HS-5 (cell line): Measurements from ENCODE around the gene KDM1A.

Source experiments
- DNase-seq: peaks from one replicate; pipeline ENCODE4 v3.0.0-alpha.2; 2012; ENCODE audit warnings: low read depth

KDM1A gene

DNA sequence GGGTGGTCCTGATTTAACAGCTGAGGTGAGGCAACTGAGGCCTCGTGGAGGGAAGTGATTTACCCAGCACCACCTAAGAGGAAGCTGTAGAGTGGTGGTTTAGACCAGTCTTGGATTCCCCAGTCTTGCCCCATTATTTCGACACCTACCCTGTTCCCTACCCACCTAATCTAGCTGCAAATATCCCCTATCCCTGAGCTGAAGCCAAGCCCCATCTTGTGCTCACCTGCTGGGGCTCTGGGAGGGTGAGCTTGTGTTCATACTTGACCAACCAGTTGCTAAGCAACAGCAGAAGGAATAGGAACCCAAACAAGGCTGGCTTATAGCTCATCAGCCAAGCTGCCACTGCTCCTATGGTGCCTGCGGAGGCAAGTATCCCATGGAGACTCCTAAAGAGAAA is 5.6 kb upstream of the KDM1A start:
- no peak for DNase-seq

DNA sequence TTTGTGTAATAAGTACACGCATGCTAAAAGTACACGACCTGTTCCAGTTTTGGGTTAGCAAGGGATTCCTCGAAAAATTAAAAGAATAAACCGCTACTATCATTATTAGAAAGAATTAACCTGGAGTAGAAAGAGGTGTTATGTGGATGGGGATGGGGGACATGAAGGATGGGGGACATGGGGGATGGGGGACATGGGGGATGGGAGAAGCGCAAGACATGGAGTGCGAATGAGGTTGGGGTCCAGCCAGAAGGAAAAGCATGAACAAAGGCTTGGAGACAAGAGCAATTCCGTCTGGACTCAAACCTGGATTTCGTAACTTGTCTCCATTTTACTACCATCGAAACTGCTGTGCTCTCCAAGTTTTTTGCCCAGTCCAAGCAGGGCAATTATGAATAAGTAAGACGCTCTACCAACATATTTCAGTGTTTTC is 591 bp upstream of the KDM1A start:
- DNase-seq, result no peak

DNA sequence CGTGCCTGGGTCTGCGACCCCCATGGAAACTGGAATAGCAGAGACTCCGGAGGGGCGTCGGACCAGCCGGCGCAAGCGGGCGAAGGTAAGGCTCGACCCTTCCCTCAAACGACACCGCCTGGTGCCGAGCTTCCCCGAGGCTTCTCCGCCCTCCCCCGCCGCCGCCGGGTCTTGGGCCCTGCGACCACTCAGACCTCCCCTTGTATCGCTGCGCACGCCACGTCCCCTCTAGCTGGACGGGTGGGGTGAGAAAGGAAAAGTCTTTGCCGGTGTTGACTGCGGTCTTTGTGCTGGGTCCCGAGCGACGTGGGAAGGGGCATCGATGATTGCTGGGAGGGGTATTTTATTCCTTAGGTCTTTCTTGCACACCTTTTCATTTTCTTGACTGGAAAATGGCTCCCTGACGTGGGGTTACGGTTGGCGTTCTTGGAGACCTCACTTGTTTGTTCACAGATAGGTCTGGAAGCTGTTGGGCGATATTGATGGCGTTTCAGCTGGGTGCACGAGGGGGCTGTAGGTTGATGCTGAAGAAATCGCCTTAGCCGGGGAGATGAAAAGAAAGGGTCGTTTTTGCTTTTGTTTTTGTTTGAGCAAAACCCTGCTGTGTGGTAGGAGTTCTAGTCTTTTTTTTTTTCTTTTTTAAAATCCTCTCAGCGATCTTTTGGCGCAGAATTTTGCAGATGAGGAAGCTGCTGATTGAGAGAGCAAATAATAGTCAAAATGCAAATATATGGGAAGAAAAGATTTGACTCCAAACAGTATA is 776 bp downstream of the KDM1A start:
- no peak for DNase-seq

DNA sequence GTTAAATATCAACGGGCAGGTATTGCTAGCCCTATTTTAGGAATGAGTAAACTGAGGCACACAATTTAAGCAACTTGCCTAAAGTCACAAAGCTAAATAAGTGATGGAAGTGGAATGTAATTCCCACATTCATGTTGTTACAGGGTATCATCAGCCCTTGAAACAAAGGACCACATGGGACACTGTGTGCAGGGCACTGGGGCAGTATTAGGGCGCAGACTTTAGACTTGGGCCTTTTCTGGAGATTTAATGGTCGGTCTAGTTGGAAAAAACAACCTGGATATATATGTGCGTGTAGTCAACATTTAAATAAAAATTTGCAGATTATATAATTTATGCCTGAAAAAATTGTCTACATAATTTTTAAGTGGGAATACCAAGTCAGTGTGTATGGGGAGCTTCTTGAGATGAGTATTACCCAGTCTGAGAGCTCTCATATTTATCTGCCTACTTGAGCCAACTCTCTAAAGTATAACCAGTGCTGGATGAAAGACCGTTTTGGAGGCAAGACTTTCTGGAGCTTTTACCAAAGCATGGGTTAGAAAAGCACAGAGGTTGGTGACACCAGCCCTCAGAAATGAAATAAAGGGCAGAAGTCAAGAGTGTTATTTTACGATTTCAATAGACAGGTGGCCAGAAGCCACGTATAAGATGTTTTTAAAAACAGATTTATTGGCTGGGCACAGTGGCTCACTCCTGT is 1.6 kb downstream of the KDM1A start:
- DNase-seq, result no peak

DNA sequence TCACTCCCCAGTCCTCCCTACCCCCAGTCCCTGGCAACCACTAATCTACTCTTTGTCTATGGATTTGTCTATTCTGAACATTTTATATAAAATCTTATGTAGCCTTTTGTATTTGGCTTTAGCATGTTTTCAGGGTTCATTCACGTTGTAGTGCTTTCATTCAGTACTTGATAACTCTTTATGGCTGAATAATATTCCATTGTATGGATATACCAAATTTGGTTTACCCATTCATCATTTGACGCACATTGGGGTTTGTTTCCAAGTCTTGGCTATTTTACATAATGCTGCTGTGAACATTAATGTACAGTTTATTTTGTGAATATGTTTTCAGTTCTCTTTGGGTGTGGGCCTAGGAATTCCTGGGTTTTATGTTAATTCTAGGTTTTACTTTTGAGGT is 2.6 kb downstream of the KDM1A start:
- no peak for DNase-seq

DNA sequence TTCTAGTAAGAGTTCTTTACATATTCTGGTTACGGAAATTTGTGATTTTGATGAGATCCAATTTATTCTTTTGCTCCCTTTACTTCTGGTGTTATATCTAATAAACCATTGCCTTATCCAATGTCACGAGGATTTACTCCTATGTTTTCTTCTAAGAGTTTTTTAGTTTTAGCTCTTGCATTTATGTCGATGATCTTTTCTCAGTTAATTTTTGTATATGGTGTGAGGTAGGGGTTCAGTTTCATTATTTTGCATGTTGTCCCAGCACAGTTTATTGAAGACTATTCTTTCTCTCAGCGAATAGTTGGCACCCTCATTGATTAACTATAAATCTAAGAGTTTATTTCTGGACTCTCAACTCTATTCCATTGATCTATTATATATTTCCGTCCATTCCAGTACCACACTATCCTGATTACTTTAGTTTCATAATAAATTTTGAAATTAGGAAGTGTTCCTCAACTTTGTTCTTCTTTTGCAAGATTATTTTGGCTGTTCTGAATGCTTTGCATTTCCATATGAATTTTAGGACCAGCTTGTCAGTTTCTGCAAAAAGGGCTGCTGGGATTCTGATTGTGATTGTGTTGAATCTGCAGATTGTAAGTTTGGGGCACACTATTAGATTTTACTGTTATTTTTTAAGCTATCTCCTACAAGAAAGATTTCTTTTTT is 4.0 kb downstream of the KDM1A start:
- no peak for DNase-seq

DNA sequence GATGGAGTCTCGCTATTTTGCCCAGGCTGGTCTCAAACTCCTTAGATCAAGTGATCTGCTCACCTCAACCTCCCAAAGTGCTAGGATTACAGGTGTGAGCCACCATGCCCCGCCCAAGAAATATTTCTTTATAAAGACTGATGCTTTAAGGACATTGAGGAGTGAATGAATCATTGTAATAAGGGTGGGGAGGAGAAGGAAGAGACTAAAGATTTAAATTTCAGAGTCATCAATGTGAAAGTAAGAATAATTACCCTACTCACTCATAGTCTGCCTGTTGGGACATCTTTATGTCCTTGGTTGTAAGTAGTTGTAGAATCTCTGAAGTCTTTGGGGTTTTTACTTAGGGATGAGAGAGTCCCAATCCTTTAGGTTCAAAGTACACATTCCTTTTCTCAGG is 7.3 kb downstream of the KDM1A start:
- DNase-seq, result no peak

DNA sequence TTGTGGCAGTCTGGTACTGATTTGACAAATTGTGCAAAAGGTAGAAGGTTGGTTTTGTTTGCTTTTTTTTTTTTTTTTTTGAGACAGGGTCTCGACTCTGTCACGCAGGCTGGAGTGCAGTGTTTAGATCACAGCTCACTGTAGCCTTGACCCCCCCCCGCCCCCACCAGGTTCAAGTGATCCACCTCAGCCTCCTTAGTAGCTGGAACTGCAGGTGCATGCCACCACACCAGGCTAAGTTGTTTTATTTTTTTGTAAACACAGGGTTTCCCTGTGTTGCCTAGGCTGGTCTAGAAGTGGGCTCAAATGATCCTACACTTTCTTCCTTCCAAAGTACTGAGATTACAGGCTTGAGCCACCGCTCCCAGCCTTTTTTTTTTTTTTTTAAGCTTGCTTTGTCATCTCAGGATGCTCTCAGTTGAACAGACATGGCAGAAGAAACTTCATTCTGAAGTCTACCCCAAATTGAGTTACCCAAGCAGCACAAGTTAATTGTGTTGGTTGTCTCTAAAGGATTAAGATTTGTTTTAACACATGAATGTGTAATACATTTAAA is 8.2 kb downstream of the KDM1A start:
- DNase-seq, result no peak

DNA sequence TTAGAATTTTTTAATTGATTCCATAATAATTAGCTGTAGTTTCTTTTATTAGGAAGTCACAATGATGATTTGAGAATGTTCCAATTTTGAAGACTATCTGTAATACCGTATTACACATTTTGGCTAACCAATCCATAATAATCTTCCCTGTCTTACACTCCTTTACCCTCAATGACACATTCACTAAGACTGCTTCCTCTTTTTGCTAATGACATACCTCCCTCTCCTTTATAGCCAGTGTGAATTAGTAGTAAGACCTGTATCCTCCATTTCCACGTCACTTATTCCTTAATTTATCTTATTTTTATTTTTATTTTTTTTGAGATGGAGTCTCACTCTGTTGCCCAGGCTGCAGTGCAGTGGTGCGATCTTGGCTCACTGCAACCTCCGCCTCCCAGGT is 10.1 kb downstream of the KDM1A start:
- DNase-seq, result no peak

DNA sequence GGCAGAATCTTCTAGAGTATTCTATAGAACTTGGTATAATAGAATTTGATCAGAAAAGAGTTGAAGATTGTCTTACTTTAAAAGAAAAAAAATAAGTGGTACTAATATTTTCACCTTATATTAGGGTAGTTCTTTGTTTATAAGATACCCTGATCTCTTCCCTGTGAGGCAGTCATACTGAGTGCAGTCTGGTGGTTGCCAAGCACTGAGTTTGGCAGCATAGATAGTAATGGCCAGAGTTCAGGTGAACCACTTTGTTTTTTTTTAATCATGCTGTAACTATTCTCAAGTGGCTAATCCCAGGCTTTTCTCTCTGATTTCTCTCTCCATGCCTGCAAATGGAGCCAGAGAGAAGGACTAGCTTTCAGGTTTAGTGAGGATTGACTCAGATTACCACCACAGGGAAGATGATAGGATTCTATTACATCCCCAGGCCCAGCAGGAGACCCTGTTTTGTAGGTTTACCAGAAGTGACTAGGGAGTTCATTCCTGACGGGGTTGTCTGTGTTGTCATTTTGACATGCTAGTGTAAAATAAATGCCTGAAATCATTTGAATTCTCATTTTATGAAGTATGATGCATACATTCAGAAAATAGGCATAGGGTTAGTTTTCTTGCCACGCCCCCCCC is 16.7 kb downstream of the KDM1A start:
- DNase-seq, result no peak

DNA sequence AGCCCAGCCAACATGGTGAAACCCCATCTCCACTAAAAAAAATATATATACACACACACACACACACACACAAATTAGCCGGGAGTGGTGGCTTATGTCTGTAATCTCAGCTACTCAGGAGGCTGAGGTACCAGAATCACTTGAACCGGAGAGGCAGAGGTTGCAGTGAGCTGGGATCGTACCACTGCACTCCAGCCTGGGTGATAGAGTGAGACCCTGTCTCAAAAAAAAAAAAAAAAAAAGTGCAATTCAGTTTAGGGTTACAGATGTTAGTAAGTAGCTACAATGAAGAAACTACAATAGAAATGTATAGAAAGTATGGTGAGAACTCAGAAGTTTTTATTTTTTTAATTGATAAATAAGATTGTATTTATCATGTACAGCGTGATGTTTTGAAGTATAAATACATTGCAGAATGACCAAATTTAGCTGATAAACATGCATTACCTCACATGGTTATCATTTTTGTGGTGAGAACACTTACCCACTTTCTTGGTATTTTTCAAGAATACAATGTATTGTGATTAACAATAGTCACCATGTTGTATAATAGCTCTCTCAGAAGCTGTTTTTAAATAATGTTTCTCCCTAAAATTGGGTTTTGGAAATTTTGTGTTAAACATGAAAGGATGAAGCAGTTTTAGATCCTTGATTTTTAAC is 17.9 kb downstream of the KDM1A start:
- DNase-seq, result no peak

DNA sequence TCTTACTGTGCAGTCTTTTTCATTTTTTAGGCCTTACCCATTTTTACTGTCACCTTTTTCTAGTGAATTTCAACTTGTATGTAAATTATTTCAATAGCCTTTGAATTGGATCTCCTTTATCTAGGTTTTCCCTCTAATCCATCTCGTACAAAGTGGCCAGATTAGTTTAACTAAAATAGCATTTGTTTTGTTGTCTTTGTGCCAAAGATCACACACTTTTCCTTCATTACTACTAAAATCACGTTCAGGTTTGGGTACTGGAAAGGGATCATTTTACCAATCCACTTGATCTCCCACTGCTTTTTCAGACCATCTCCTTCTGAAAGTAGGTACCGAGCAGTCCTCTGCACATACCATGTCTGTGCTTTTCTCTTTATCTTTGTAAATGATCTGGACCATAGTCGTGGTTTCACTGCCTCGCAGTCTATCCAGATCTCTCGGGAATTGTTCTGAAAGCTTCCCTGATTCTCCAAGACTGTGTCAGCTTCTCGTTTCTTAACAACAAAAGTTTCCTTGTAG is 20.1 kb downstream of the KDM1A start:
- no peak for DNase-seq

DNA sequence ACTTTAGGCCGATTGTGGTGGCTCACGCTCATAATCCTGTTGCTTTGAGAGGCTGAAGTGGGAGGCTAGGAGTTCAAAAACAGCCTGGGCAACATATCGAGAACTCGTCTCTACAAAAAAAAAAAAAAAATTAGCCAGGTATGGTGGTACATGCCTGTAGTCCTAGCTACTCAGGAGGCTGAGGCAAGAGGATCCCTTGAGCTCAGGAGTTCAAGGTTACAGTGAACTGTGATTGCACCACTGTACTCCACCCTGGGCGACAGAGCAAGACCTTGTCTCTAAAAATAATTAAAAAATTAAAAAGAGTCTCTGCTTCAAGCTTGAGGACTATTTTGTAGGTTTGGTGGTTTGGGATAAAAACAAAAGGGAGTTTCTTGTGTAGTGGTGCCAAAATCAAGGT is 21.2 kb downstream of the KDM1A start:
- no peak for DNase-seq

DNA sequence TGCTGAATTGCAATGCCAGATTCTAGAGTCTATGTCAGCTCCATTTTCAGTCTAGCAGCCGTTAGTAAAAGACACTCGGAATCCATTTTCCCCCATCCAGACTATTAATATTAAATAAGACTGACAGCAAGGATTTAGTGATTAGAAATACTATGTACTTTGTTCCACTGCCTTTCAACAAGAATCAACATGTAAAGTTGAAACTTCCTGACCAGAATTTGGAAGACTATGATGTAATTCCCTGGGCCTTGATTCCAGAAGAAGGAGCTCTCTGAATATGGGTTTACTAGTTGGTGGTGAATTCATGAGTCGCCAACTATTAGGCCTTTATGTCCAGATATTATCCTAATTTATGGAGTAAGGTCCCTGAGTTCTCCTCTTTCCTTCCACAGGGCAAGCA is 24.8 kb downstream of the KDM1A start:
- DNase-seq, result no peak

DNA sequence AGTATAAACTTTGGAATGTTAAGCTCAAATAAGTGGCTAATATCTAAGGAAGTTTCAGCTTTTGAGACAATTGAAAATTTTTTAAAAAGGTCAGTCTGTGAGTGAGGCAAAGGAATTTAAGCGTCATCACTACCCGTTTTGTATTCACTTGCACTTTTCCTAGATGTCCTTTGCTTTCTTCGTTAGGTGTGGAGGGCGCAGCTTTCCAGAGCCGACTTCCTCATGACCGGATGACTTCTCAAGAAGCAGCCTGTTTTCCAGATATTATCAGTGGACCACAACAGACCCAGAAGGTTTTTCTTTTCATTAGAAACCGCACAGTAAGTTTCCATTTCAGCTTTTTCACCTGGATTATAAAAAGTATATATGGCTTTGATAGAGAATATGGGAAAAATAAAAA is 30.9 kb downstream of the KDM1A start:
- DNase-seq, result no peak

DNA sequence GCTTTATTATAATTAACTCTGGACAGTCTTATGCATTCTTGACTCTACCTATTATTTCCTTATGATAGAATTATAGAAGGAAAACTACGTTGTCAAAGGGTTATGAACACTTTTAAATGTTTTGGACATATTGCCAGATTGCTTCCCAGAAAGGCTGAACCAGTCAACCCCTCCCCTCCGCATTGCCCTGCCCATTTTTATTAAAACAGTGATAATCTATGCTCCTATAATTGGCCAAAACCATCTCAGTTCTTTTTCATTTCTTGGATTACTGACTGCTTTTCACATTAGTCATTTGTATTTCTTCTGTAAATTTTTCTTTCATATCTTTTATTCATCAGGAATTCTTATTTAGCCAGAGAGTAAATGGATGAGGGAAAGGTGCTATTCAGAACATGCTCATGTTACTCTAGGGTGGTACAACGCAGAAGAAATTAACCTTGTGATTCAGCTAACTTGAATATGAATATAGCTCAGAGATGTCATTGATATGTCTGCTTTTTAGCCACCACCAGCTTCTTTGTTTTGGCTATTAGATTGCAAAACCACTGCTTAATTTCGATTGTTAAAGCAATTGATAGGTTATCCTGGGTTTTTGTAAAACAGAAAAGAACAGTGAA is 32.1 kb downstream of the KDM1A start:
- no peak for DNase-seq

DNA sequence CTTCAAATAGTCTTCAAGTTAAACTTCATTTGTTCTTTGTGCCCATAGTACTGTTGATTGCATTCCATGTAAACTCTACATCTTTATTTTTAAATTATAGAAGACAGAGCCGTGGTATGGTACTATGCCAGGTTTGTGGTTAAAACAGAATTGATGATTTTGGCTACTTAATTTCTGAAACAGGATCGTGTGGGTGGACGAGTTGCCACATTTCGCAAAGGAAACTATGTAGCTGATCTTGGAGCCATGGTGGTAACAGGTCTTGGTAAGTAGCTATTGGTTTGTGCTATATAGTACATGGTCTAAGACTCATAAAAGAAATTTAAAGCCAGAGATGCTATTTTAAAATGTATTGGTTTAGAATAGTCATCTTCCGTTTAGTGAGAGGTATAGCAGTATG is 38.0 kb downstream of the KDM1A start:
- no peak for DNase-seq

DNA sequence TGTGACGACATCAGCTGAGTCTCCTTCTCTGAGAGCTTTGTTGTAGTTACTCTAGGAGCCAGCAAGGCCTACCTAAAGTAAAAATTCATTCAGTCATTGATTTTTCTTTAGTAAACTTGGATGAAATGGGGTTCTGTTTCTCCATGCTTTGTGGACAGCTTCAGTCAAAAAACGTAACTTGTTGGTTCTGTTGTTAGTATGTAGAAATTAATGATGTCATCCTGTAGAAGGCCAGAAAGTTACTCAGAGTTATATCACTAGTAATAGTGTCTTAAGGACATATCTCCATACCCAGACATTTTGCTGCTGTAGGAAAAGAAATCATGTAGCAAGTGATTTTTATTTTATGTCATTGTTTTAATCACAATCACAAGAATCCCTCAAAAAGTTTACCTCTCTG is 43.0 kb downstream of the KDM1A start:
- no peak for DNase-seq

DNA sequence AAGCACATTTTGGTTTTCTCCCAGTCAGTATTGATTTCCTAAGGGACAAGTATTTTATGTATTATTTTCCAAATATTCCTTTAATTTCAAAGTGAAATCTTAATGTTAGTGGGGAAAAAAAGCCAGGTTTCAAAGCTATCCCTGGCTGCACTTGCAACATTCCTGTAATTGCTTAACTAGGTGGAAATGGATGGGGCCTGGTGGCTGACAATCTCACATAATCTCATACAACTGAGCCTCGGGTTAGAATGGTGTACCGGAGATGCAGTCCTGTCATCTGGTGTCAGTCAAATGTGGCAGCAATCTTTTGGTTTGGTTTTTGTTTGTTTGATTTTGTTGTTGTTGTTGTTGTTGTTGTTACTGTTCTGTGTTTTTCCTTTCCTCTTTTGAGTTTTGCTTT is 46.1 kb downstream of the KDM1A start:
- no peak for DNase-seq

DNA sequence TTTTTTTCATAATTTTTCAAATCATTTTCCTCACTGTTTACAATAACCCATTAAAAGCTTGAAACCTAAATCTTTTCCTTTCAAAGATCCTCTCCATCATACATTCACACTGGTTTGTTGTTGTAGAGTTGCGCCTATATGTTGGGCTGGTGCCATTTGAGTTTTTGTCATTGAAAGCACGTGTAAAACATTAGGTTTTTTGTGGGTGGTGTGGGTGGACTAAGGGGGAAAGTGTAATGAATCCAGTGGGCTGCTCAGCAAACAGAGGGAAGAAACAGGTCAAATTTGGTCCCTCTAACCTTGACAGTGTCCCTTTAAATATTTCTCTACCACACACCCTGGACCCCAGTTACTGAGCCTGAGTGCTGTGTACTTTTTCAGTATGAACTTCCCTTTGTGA is 46.8 kb downstream of the KDM1A start:
- no peak for DNase-seq

DNA sequence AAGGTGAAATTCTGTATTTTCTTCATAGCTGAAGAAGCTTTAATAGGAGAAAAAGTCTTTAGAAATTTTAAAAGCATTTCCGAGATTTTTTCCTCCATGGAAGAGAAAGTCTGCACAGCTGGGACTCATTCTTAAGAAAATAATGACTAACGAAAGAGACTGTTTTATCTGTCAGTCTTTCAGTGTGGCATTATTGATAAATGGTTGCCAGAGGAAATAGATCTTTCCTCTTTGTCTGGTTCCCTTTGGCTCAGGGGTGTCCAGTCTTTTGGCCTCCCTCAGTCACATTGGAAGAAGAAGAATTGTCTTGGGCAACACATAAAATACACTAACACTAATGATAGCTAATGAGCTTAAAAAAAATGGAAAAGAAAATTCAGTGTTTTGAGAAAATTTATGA is 49.9 kb downstream of the KDM1A start:
- no peak for DNase-seq
